HepG2 (cell line): ENCODE results near the gene ZBTB8OS. TPM values are rescaled to one million over a fixed set of nuclear protein-coding genes. Genes with fewer than 3 reads are reported as not detected.

ENCODE experiments used
- ATF2 ChIP-seq: sonication (generic); formaldehyde crosslinking; IDR thresholded peaks from 2 replicates; pipeline ENCODE4 v1.4.0; 2020; ENCODE audit warnings: missing genetic modification reagents
- DMAP1 ChIP-seq: IDR thresholded peaks from 2 replicates; pipeline ENCODE4 v1.6.1; 2016
- KDM5B ChIP-seq: sonication (generic); formaldehyde crosslinking; IDR thresholded peaks from 2 replicates; pipeline ENCODE4 v1.4.0; 2020; ENCODE audit warnings: missing genetic modification reagents, mild to moderate bottlenecking, borderline replicate concordance
- KLF6 ChIP-seq: IDR thresholded peaks from 2 replicates; pipeline ENCODE4 v1.8.0; 2016; ENCODE audit warnings: missing biosample characterization, missing genetic modification reagents
- NR1H2 ChIP-seq: sonication (generic); formaldehyde crosslinking; IDR thresholded peaks from 2 replicates; pipeline ENCODE4 v1.8.1; 2022; ENCODE audit warnings: low read depth, missing genetic modification reagents, borderline replicate concordance
- NR2F6 ChIP-seq, 2 experiments: IDR thresholded peaks; 2 replicates each; pipeline ENCODE4 v1.6.1; 2016; ENCODE audit warnings: antibody characterized with exemption in 1 of 2, mild to moderate bottlenecking in 1 of 2
- PAWR ChIP-seq: sonication (generic); formaldehyde crosslinking; IDR thresholded peaks from 2 replicates; pipeline ENCODE4 v1.4.0; 2020; ENCODE audit warnings: missing genetic modification reagents, mild to moderate bottlenecking, borderline replicate concordance
- SRY ChIP-seq: sonication (generic); formaldehyde crosslinking; IDR thresholded peaks from 2 replicates; pipeline ENCODE4 v1.8.0; 2022; ENCODE audit warnings: mild to moderate bottlenecking, missing genetic modification reagents
- TAF1 ChIP-seq: sonication (generic); formaldehyde crosslinking; IDR thresholded peaks from 2 replicates; pipeline ENCODE4 v1.4.0; 2020; ENCODE audit warnings: missing genetic modification reagents
- TMF1 ChIP-seq: sonication (generic); formaldehyde crosslinking; IDR thresholded peaks from 2 replicates; pipeline ENCODE4 v1.8.1; 2022; ENCODE audit warnings: low read depth, missing genetic modification reagents
- TOE1 ChIP-seq: sonication (generic); formaldehyde crosslinking; IDR thresholded peaks from 2 replicates; pipeline ENCODE4 v1.4.0; 2020; ENCODE audit warnings: mild to moderate bottlenecking, missing genetic modification reagents
- YY1 ChIP-seq: IDR thresholded peaks from 2 replicates; pipeline ENCODE4 v1.6.1; 2011; ENCODE audit warnings: low read length, low read depth, moderate library complexity, mild to moderate bottlenecking; ENCODE audit not compliant: insufficient read depth, insufficient replicate concordance
- ZBTB3 ChIP-seq: sonication (generic); formaldehyde crosslinking; IDR thresholded peaks from 2 replicates; pipeline ENCODE4 v1.4.0; 2020; ENCODE audit warnings: low read depth, mild to moderate bottlenecking, moderate library complexity, missing genetic modification reagents, borderline replicate concordance
- ZNF18 ChIP-seq: sonication (generic); formaldehyde crosslinking; IDR thresholded peaks from 2 replicates; pipeline ENCODE4 v1.8.0; 2022; ENCODE audit warnings: mild to moderate bottlenecking, missing genetic modification reagents; ENCODE audit not compliant: insufficient replicate concordance
- ZNF224 ChIP-seq: sonication (generic); formaldehyde crosslinking; IDR thresholded peaks from 2 replicates; pipeline ENCODE4 v1.5.0; 2020; ENCODE audit warnings: mild to moderate bottlenecking, missing genetic modification reagents
- ZNF367 ChIP-seq: sonication (generic); formaldehyde crosslinking; IDR thresholded peaks from 2 replicates; pipeline ENCODE4 v1.4.0; 2020; ENCODE audit warnings: missing genetic modification reagents, borderline replicate concordance
- ZNF382 ChIP-seq: sonication (generic); formaldehyde crosslinking; IDR thresholded peaks from 2 replicates; pipeline ENCODE4 v1.5.0; 2020; ENCODE audit warnings: missing genetic modification reagents, mild to moderate bottlenecking, borderline replicate concordance
- ZNF580 ChIP-seq: IDR thresholded peaks from 2 replicates; pipeline ENCODE4 v1.6.1; 2016; ENCODE audit warnings: low read depth, borderline replicate concordance
- ZNF691 ChIP-seq: sonication (generic); formaldehyde crosslinking; IDR thresholded peaks from 2 replicates; pipeline ENCODE4 v1.4.0; 2020; ENCODE audit warnings: missing genetic modification reagents, low read depth, mild to moderate bottlenecking, borderline replicate concordance
- polyA plus RNA-seq, 8 experiments: library from polyadenylated mRNA; depleted of rRNA in 3 of 8; stranded (reverse) in 7 of 8; unstranded in 1 of 8; fragments of >200 nt; fragmentation: Illumina TruSeq in 4 of 8; extraction: Trizol in 4 of 8; gene quantifications; 2 replicates each; pipeline versions ENCODE4 v1.2.1 to v1.2.3, GENCODE V29; 2011 to 2016; ENCODE audit warnings: low read depth in 4 of 8, missing spikeins in 1 of 8, mixed read lengths in 1 of 8; ENCODE audit not compliant: insufficient read depth in 1 of 8
- total RNA-seq, 5 experiments: library from RNA; depleted of rRNA; stranded (reverse); fragments of >200 nt; fragmentation: Illumina TruSeq; extraction: Trizol; gene quantifications; 2 replicates each; pipeline ENCODE4 v1.2.3, GENCODE V29; 2016; ENCODE audit warnings: low read depth in 1 of 5
- TF ChIP-seq, protein P1 (sequence below): sonication (generic); formaldehyde crosslinking; IDR thresholded peaks from 2 replicates; pipeline ENCODE4 v1.5.0; 2020; ENCODE audit warnings: mild to moderate bottlenecking, missing genetic modification reagents
- TF ChIP-seq, protein P2 (sequence below): sonication (generic); formaldehyde crosslinking; IDR thresholded peaks from 2 replicates; pipeline ENCODE4 v1.4.0; 2020; ENCODE audit warnings: low read depth, mild to moderate bottlenecking, missing genetic modification reagents

Gene ZBTB8OS
- total and polyA plus RNA-seq, 2 of the 13 experiments (the other 11 are each of a cell fraction or from before 2014, with no cell fraction given) = 57.7 to 84.8 TPM

DNA sequence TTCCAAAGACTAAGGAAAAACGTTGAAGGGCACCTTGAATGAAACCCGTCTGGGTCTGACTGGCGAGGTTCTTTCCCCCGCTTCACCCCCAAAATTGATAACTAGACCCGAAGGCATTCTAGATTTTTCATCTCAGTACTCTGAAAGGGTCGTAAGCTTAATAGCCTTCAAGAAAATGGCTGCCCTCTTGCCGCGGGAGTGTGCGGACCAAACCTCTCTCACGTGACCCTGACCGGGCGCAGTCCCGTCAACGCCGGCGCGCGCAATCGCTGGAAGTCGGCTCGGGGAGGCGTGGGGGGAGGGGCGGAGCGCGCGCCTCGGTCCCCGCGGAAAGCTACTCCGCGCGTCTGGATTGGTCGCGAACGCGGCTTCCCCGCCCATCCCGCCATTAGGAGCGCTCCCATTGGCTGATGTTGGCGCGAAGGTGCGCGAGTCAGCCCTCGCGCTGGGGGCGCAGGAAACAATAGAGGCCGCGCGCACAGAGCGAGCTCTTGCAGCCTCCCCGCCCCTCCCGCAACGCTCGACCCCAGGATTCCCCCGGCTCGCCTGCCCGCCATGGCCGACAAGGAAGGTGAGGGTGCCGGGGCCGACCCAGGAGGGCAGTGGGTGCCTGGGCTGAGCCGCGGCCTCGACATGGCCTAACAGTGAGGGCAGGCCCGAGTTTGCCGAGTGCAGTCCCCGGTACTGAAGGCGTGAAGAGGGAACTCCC is 556 bp upstream of the ZBTB8OS start, which contains the start of gene RBBP4 (continued):
- TF ChIP-seq ZNF382 (CRISPR knock-in tag) (no peak), ZBTB3 (CRISPR knock-in tag) (0 out of 2 replicates have a peak, but pooled peaks have one; percentile 51), ZNF691 (CRISPR knock-in tag) (peak; percentile 77; the same call in 1 of the 2 replicates), ZNF580 (0 out of 2 replicates have a peak, but pooled peaks have one; percentile 20), ATF2 (CRISPR knock-in tag) (peak; percentile 67; the same call in 1 of the 2 replicates), PAWR (no peak), ZNF367 (no peak; the same call in 1 of the 2 replicates), ZNF18 (CRISPR knock-in tag) (peak; percentile 96), KDM5B (CRISPR knock-in tag) (peak; percentile 97), NR1H2 (CRISPR knock-in tag) (peak; percentile 90; the same call in 1 of the 2 replicates), KLF6 (CRISPR knock-in tag) (peak; percentile 66; the same call in 1 of the 2 replicates), ZNF224 (CRISPR knock-in tag) (peak; percentile 92; the same call in 1 of the 2 replicates), NR2F6 (IDR thresholded peaks at IDR 0.05) (no peak; the same call in 1 of the 2 replicates), NR2F6 (CRISPR knock-in tag; IDR thresholded peaks at IDR 0.05) (peak; percentile 30; the same call in 1 of the 2 replicates), TMF1 (CRISPR knock-in tag) (peak; percentile 97), TOE1 (CRISPR knock-in tag) (peak; percentile 56; the same call in 1 of the 2 replicates), YY1 (peak; percentile 89), SRY (CRISPR knock-in tag) (peak; percentile 93), TAF1 (peak; percentile 88), DMAP1 (CRISPR knock-in tag) (peak; percentile 90)
- TF ChIP-seq, protein P1, sequence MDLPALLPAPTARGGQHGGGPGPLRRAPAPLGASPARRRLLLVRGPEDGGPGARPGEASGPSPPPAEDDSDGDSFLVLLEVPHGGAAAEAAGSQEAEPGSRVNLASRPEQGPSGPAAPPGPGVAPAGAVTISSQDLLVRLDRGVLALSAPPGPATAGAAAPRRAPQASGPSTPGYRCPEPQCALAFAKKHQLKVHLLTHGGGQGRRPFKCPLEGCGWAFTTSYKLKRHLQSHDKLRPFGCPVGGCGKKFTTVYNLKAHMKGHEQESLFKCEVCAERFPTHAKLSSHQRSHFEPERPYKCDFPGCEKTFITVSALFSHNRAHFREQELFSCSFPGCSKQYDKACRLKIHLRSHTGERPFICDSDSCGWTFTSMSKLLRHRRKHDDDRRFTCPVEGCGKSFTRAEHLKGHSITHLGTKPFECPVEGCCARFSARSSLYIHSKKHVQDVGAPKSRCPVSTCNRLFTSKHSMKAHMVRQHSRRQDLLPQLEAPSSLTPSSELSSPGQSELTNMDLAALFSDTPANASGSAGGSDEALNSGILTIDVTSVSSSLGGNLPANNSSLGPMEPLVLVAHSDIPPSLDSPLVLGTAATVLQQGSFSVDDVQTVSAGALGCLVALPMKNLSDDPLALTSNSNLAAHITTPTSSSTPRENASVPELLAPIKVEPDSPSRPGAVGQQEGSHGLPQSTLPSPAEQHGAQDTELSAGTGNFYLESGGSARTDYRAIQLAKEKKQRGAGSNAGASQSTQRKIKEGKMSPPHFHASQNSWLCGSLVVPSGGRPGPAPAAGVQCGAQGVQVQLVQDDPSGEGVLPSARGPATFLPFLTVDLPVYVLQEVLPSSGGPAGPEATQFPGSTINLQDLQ (CRISPR knock-in tag) = no peak; the same call in 1 of the 2 replicates
- TF ChIP-seq, protein P2, sequence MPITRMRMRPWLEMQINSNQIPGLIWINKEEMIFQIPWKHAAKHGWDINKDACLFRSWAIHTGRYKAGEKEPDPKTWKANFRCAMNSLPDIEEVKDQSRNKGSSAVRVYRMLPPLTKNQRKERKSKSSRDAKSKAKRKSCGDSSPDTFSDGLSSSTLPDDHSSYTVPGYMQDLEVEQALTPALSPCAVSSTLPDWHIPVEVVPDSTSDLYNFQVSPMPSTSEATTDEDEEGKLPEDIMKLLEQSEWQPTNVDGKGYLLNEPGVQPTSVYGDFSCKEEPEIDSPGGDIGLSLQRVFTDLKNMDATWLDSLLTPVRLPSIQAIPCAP (CRISPR knock-in tag) = no peak
